Measurements from ENCODE around the gene C16orf95.

Gene C16orf95

GRCh38 chr16:87330646-87331045 is 13.5 kb upstream of the C16orf95 start:
- DNase-seq: no peak

GRCh38 chr16:87330257-87330624 is 13.0 kb upstream of the C16orf95 start:
- DNase-seq: no peak

- DNase-seq: no peak
Observed at GRCh38 chr16:87329436-87330256, 12.5 kb upstream of the C16orf95 start.

- DNase-seq: no peak
Observed at GRCh38 chr16:87328846-87329245, 11.7 kb upstream of the C16orf95 start.

- DNase-seq: no peak
Observed at GRCh38 chr16:87327798-87328495, 10.8 kb upstream of the C16orf95 start.

- DNase-seq: no peak
Observed at GRCh38 chr16:87326151-87326571, 9.0 kb upstream of the C16orf95 start.

GRCh38 chr16:87325423-87325858 is 8.2 kb upstream of the C16orf95 start:
- no peak for DNase-seq

GRCh38 chr16:87324411-87325275 is 7.5 kb upstream of the C16orf95 start:
- peak; percentile 45 for DNase-seq

- DNase-seq: no peak
Observed at GRCh38 chr16:87323727-87324410, 6.7 kb upstream of the C16orf95 start.

- no peak for DNase-seq
Observed at GRCh38 chr16:87322833-87323726, 5.9 kb upstream of the C16orf95 start.

GRCh38 chr16:87322360-87322759 is 5.2 kb upstream of the C16orf95 start:
- no peak for DNase-seq

- DNase-seq: no peak
Observed at GRCh38 chr16:87321336-87322107, 4.3 kb upstream of the C16orf95 start.

- no peak for DNase-seq
Observed at GRCh38 chr16:87320510-87321227, 3.5 kb upstream of the C16orf95 start.

- DNase-seq: no peak
Observed at GRCh38 chr16:87319997-87320491, 2.9 kb upstream of the C16orf95 start.

- no peak for DNase-seq
Observed at GRCh38 chr16:87319011-87319410, 1.8 kb upstream of the C16orf95 start.

- DNase-seq: no peak
Observed at GRCh38 chr16:87317750-87318644, 805 bp upstream of the C16orf95 start.

- no peak for DNase-seq
Observed at GRCh38 chr16:87316450-87316922, 706 bp downstream of the C16orf95 start.

- no peak for DNase-seq
Observed at GRCh38 chr16:87314990-87315420, 2.2 kb downstream of the C16orf95 start.

GRCh38 chr16:87312008-87312407 is 5.2 kb downstream of the C16orf95 start:
- DNase-seq: no peak
